Stimulated activated naive CD8-positive, alpha-beta T cell treated with anti-CD3 and anti-CD28 coated beads, Interleukin-15, amount 100 ng/mL, for 72 hours (primary cell): ENCODE results near the gene HCN2.
"Not testable (repeated sequence)": the region's sequence is repeated elsewhere in the genome, so short reads cannot be mapped to it uniquely, and the experiment has no call there.

Experiments
- ATAC-seq: fragments of 150-1000 bp; cut with Tn5 transposase; 2 replicates; pipeline ENCODE4 v1.10.0; 2021; ENCODE audit warnings: mild to moderate bottlenecking, moderate library complexity
- DNase-seq, 2 donors: peaks; one replicate each; pipeline ENCODE4 v3.0.0; 2021 to 2022
- H3K27ac Mint-ChIP-seq, 2 donors: one replicate each; pipeline ENCODE4 v1.8.0; 2022; ENCODE audit warnings: mild to moderate bottlenecking in 2 of 2, mixed read lengths in 2 of 2, moderate library complexity in 2 of 2
- H3K27me3 Mint-ChIP-seq: one replicate; pipeline ENCODE4 v1.8.0; 2022; ENCODE audit warnings: mixed read lengths
- H3K4me1 Mint-ChIP-seq: one replicate; pipeline ENCODE4 v1.8.0; 2022; ENCODE audit warnings: mild to moderate bottlenecking, mixed read lengths
- H3K4me3 Mint-ChIP-seq, 2 donors: one replicate each; pipeline ENCODE4 v1.8.0; 2022; ENCODE audit warnings: mild to moderate bottlenecking in 2 of 2, mixed read lengths in 2 of 2, moderate library complexity in 1 of 2
- H3K9me3 Mint-ChIP-seq, 2 donors: one replicate each; pipeline ENCODE4 v1.8.0; 2022; ENCODE audit warnings: mixed read lengths in 2 of 2

Gene HCN2

DNA sequence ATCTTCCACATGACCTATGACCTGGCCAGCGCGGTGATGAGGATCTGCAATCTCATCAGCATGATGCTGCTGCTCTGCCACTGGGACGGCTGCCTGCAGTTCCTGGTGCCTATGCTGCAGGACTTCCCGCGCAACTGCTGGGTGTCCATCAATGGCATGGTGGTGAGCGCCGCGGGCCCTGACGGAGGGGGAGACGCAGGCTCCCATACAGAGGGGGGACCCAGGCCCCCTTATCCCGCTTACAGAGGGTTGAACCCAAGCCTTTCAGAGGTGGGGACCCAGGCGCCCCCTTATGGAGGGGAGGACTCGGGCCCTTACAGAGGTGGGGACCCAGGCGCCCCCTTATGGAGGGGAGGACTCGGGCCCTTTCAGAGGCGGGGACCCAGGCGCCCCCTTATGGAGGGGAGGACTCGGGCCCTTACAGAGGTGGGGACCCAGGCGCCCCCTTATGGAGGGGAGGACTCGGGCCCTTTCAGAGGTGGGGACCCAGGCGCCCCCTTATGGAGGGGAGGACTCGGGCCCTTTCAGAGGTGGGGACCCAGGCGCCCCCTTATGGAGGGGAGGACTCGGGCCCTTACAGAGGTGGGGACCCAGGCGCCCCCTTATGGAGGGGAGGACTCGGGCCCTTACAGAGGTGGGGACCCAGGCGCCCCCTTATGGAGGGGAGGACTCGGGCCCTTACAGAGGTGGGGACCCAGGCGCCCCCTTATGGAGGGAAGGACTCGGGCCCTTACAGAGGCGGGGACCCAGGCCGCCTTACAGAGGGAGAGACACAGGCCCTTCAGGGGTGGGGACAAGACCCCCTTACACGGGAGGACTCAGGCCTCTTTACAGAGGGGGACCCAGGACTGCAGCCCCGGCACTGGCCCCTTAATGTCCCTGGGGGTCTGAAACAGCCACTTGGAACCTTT is 15.6 kb downstream of the HCN2 start:
- H3K4me1 Mint-ChIP-seq, H3K27me3 Mint-ChIP-seq, H3K4me3 Mint-ChIP-seq, H3K9me3 Mint-ChIP-seq: not testable (repeated sequence)
- DNase-seq (peak; percentile 59 to 67), ATAC-seq (peak; percentile 50)
- H3K27ac Mint-ChIP-seq: peak overlapping the region in 1 of 2 donors; percentile 34

GRCh38 chr19:607301-608154 is 17.8 kb downstream of the HCN2 start:
- ATAC-seq (no peak), DNase-seq (no peak)
- Mint-ChIP-seq H3K27ac (no peak overlapping the region), H3K4me3 (no peak overlapping the region), H3K27me3 (no peaks in the 10 kb centered on the region), H3K4me1 (peaks cover 18% of the 10 kb centered on the region), H3K9me3 (no peaks in the 10 kb centered on the region)

- no peak for ATAC-seq
- Mint-ChIP-seq H3K4me1 (peaks cover 23% of the 10 kb centered on the region), H3K27ac (no peak overlapping the region), H3K27me3 (no peaks in the 10 kb centered on the region), H3K9me3 (no peaks in the 10 kb centered on the region), H3K4me3 (no peak overlapping the region)
- DNase-seq: no peak
Measured at GRCh38 chr19:608155-609003, 18.7 kb downstream of the HCN2 start.

DNA sequence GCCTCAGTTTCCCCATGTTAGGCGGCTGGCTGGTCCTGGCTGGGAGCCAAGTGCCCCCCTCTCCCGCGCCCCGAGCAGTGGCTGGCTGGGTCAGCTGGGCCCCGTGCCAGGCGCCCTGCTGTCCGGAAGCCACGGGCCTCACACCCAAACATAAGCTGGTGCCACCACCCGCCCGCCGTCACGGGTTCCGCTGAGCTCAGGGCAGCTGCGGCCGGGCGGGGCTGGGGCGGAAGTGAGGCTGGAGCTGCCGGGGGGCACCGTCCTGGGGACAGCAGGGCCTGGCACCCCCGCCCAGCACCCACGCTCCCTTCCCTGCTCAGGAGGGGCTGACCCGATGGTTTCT is 19.3 kb downstream of the HCN2 start:
- H3K9me3 Mint-ChIP-seq: no peaks in the 10 kb centered on the region
- no peaks in the 10 kb centered on the region for H3K27me3 Mint-ChIP-seq
- no peak for DNase-seq
- H3K27ac Mint-ChIP-seq: no peak overlapping the region
- no peak for ATAC-seq
- H3K4me3 Mint-ChIP-seq: no peak overlapping the region
- H3K4me1 Mint-ChIP-seq: peaks cover 23% of the 10 kb centered on the region

DNA sequence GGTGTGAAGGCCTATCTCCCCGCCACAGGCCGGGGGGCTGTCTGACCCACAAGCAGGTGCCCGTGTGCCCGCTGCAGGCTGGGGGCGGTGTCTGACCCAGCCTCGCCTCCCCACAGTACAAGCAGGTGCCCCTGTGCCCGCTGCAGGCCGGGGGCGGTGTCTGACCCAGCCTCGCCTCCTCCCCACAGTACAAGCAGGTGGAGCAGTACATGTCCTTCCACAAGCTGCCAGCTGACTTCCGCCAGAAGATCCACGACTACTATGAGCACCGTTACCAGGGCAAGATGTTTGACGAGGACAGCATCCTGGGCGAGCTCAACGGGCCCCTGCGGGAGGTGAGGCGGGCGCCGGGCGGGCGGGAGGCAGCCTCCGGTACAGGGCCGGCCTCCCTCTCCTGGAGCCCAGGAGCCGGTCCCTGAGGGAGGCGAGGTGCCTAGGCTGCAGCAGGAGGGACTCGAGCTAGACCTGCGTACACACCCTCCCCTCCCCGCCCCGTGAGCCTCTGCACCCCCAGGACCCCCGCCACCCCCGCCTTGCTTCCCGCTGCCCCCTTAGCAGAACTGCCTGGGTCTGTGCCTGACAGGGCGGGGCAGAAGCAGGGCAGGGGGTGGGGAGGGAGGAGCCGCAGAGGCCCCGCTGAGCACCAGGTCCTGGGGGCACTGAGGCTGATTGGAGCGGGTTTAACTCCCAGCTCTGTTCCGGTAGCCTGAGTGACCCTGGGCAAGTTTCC is 20.6 kb downstream of the HCN2 start:
- Mint-ChIP-seq H3K4me3 (peak overlapping the region; percentile 83 to 88), H3K27me3 (no peaks in the 10 kb centered on the region), H3K4me1 (peaks cover 23% of the 10 kb centered on the region), H3K27ac (peak overlapping the region in 1 of 2 donors; percentile 90), H3K9me3 (no peaks in the 10 kb centered on the region)
- DNase-seq: peak; percentile 51 to 52
- peak; percentile 42 for ATAC-seq

GRCh38 chr19:610801-611480 is 21.3 kb downstream of the HCN2 start:
- Mint-ChIP-seq H3K4me1 (peaks cover 23% of the 10 kb centered on the region), H3K9me3 (no peaks in the 10 kb centered on the region), H3K27me3 (no peaks in the 10 kb centered on the region), H3K4me3 (peak overlapping the region; percentile 83 to 88), H3K27ac (peak overlapping the region; percentile 90)
- peak; percentile 58 to 62 for DNase-seq
- ATAC-seq: peak; percentile 56

GRCh38 chr19:611481-611868 is 21.8 kb downstream of the HCN2 start:
- H3K9me3 Mint-ChIP-seq: no peaks in the 10 kb centered on the region
- H3K4me1 Mint-ChIP-seq: peaks cover 23% of the 10 kb centered on the region
- no peaks in the 10 kb centered on the region for H3K27me3 Mint-ChIP-seq
- peak overlapping the region; percentile 83 to 88 for H3K4me3 Mint-ChIP-seq
- DNase-seq (peak; percentile 50 to 84), ATAC-seq (peak; percentile 85)
- H3K27ac Mint-ChIP-seq: peak overlapping the region; percentile 38 to 90

- DNase-seq (no peak), ATAC-seq (no peak)
- no peaks in the 10 kb centered on the region for H3K9me3 Mint-ChIP-seq
- H3K4me3 Mint-ChIP-seq: peak overlapping the region in 1 of 2 donors; percentile 9
- H3K4me1 Mint-ChIP-seq: peaks cover 23% of the 10 kb centered on the region
- H3K27ac Mint-ChIP-seq: no peak overlapping the region
- H3K27me3 Mint-ChIP-seq: no peaks in the 10 kb centered on the region
Measured at GRCh38 chr19:612941-613340, 23.3 kb downstream of the HCN2 start.

- DNase-seq (no peak), ATAC-seq (no peak)
- Mint-ChIP-seq H3K27ac (peak overlapping the region in 1 of 2 donors; percentile 54), H3K27me3 (no peaks in the 10 kb centered on the region), H3K4me1 (peaks cover 23% of the 10 kb centered on the region), H3K9me3 (no peaks in the 10 kb centered on the region), H3K4me3 (no peak overlapping the region)
Measured at GRCh38 chr19:613732-614567, 24.3 kb downstream of the HCN2 start.

DNA sequence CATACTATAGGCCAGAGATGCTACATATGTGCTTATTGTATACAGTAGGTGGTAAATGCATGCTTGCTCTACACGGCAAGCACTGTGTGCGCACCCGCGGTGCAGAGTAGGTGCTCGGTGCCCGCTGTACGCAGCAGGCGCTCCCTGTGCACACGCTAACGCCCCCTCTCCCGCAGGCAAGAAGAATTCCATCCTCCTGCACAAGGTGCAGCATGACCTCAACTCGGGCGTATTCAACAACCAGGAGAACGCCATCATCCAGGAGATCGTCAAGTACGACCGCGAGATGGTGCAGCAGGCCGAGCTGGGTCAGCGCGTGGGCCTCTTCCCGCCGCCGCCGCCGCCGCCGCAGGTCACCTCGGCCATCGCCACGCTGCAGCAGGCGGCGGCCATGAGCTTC is 25.9 kb downstream of the HCN2 start:
- no peak overlapping the region for H3K27ac Mint-ChIP-seq
- H3K4me1 Mint-ChIP-seq: peaks cover 17% of the 10 kb centered on the region
- H3K27me3 Mint-ChIP-seq: no peaks in the 10 kb centered on the region
- ATAC-seq (no peak), DNase-seq (no peak)
- no peak overlapping the region for H3K4me3 Mint-ChIP-seq
- H3K9me3 Mint-ChIP-seq: no peaks in the 10 kb centered on the region

DNA sequence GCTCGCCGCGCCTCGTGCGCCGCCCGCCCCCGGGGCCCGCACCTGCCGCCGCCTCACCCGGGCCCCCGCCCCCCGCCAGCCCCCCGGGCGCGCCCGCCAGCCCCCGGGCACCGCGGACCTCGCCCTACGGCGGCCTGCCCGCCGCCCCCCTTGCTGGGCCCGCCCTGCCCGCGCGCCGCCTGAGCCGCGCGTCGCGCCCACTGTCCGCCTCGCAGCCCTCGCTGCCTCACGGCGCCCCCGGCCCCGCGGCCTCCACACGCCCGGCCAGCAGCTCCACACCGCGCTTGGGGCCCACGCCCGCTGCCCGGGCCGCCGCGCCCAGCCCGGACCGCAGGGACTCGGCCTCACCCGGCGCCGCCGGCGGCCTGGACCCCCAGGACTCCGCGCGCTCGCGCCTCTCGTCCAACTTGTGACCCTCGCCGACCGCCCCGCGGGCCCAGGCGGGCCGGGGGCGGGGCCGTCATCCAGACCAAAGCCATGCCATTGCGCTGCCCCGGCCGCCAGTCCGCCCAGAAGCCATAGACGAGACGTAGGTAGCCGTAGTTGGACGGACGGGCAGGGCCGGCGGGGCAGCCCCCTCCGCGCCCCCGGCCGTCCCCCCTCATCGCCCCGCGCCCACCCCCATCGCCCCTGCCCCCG is 26.5 kb downstream of the HCN2 start:
- DNase-seq (no peak), ATAC-seq (no peak)
- H3K9me3 Mint-ChIP-seq: no peaks in the 10 kb centered on the region
- H3K4me3 Mint-ChIP-seq: no peak overlapping the region
- H3K27me3 Mint-ChIP-seq: no peaks in the 10 kb centered on the region
- H3K27ac Mint-ChIP-seq: no peak overlapping the region
- peaks cover 12% of the 10 kb centered on the region for H3K4me1 Mint-ChIP-seq

GRCh38 chr19:616747-617526 is 27.3 kb downstream of the HCN2 start:
- H3K9me3 Mint-ChIP-seq: no peaks in the 10 kb centered on the region
- H3K4me1 Mint-ChIP-seq: peaks cover 4% of the 10 kb centered on the region

More at GRCh38 chr19:616747-617526, 27.3 kb downstream of the HCN2 start:
- DNase-seq (no peak), ATAC-seq (no peak)
- Mint-ChIP-seq H3K27me3 (no peaks in the 10 kb centered on the region), H3K27ac (no peak overlapping the region), H3K4me3 (no peak overlapping the region)
